Measurements from ENCODE around the gene B9D2.
"Not testable (repeated sequence)": the region's sequence is repeated elsewhere in the genome, so short reads cannot be mapped to it uniquely, and the experiment has no call there.

DNA sequence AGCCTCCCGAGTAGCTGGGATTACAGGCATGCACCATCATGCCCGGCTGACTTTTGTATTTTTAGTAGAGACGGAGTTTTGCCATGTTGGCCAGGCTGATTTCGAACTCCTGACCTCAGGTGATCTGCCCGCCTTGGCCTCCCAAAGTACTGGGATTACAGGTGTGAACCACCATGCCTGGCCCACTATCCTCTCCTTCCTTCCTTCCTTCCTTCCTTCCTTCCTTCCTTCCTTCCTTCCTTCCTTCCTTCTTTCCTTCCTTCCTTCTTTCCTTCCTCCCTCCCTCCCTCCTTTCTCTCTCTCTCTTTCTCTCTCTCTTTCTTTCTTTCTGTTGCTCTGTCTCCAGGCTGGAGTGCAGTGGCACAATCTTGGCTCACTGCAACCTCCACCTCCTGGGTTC is 7.2 kb upstream of the B9D2 start:
- TF ChIP-seq, protein P1, sequence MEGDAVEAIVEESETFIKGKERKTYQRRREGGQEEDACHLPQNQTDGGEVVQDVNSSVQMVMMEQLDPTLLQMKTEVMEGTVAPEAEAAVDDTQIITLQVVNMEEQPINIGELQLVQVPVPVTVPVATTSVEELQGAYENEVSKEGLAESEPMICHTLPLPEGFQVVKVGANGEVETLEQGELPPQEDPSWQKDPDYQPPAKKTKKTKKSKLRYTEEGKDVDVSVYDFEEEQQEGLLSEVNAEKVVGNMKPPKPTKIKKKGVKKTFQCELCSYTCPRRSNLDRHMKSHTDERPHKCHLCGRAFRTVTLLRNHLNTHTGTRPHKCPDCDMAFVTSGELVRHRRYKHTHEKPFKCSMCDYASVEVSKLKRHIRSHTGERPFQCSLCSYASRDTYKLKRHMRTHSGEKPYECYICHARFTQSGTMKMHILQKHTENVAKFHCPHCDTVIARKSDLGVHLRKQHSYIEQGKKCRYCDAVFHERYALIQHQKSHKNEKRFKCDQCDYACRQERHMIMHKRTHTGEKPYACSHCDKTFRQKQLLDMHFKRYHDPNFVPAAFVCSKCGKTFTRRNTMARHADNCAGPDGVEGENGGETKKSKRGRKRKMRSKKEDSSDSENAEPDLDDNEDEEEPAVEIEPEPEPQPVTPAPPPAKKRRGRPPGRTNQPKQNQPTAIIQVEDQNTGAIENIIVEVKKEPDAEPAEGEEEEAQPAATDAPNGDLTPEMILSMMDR (IDR thresholded peaks at IDR 0.05), result not testable (repeated sequence)
- TF ChIP-seq POLR2AphosphoS5, POLR2A (IDR thresholded peaks at IDR 0.05): not testable (repeated sequence)

Measured in breast epithelium (tissue), 3 donors.